SU-DHL-6 (cell line): ENCODE results near the gene USP31.

Experiments
- H2AFZ ChIP-seq: fragments of 200-600 bp; sonication (generic); 2 replicates; pipeline ENCODE4 v1.6.1; 2014; ENCODE audit warnings: low read depth, mild to moderate bottlenecking, moderate library complexity, mixed read lengths, antibody characterized with exemption, low read length; ENCODE audit not compliant: severe bottlenecking
- H3F3A ChIP-seq: fragments of 200-600 bp; shearing (Covaris generic); 2 replicates; pipeline ENCODE4 v1.6.0; 2016; ENCODE audit warnings: antibody characterized with exemption, mild to moderate bottlenecking; ENCODE audit not compliant: insufficient read depth
- H3K27ac ChIP-seq: fragments of 200-600 bp; sonication (generic); 2 replicates; pipeline ENCODE4 v1.5.1; 2016; ENCODE audit warnings: low read depth, mild to moderate bottlenecking, low read length, moderate library complexity, mixed read lengths
- H3K27me3 ChIP-seq: fragments of 200-600 bp; sonication (generic), shearing (Covaris generic); 2 replicates; pipeline ENCODE4 v1.6.0; 2014; ENCODE audit warnings: mild to moderate bottlenecking, low read length
- H3K36me3 ChIP-seq: fragments of 200-600 bp; sonication (generic); 2 replicates; pipeline ENCODE4 v1.6.1; 2014; ENCODE audit warnings: mild to moderate bottlenecking, low read length, mixed read lengths
- H3K4me2 ChIP-seq: fragments of 300-600, 200-600 bp; shearing (Covaris generic), sonication (generic); 2 replicates; pipeline ENCODE4 v1.6.0; 2014; ENCODE audit warnings: low read length, low read depth, mild to moderate bottlenecking; ENCODE audit not compliant: poor library complexity, severe bottlenecking
- H3K4me3 ChIP-seq: fragments of 200-600 bp; sonication (generic); 2 replicates; pipeline ENCODE4 v1.5.1; 2014; ENCODE audit warnings: antibody characterized with exemption, low read length, mild to moderate bottlenecking, mixed read lengths; ENCODE audit not compliant: insufficient read depth, poor library complexity, severe bottlenecking
- H3K79me2 ChIP-seq: fragments of 200-600 bp; sonication (generic); 2 replicates; pipeline ENCODE4 v1.6.1; 2014; ENCODE audit warnings: mild to moderate bottlenecking, low read length, moderate library complexity; ENCODE audit not compliant: insufficient read depth
- H3K9ac ChIP-seq: fragments of 200-600 bp; sonication (generic); 2 replicates; pipeline ENCODE4 v1.7.0; 2014; ENCODE audit warnings: mild to moderate bottlenecking, low read length
- H3K9me2 ChIP-seq: fragments of 200-600 bp; sonication (generic); replicated peaks from 2 replicates; pipeline ENCODE4 v1.6.1; 2014; ENCODE audit warnings: low read length; ENCODE audit not compliant: insufficient read depth
- H3K9me3 ChIP-seq: fragments of 200-600 bp; sonication (generic); 2 replicates; pipeline ENCODE4 v1.6.1; 2014; ENCODE audit warnings: low read length, mixed read lengths; ENCODE audit not compliant: insufficient read depth
- H4K20me1 ChIP-seq: fragments of 200-600 bp; sonication (generic); 2 replicates; pipeline ENCODE4 v1.6.1; 2014; ENCODE audit warnings: low read depth, mild to moderate bottlenecking, antibody characterized with exemption, low read length, moderate library complexity, mixed read lengths
- CTCF ChIP-seq: fragments of 200-600 bp; sonication (generic); IDR thresholded peaks from one replicate; pipeline ENCODE4 v1.5.1; 2017; ENCODE audit warnings: antibody characterized with exemption, mild to moderate bottlenecking, low read length, moderate library complexity; ENCODE audit not compliant: insufficient read depth, poor library complexity, severe bottlenecking
- EZH2phosphoT487 ChIP-seq: fragments of 200-600 bp; sonication (generic), shearing (Covaris generic); conservative IDR thresholded peaks from 2 replicates; pipeline ENCODE4 v1.6.1; 2018; ENCODE audit warnings: mild to moderate bottlenecking, antibody characterized with exemption, low read length, moderate library complexity, mixed read lengths

Gene USP31

GRCh38 chr16:23048164-23048563, 101.1 kb downstream of the USP31 start:
- TF ChIP-seq EZH2phosphoT487, result no peak

GRCh38 chr16:23045025-23045424, 104.2 kb downstream of the USP31 start:
- Histone ChIP-seq H3F3A (no peaks in the 10 kb centered on the region), H3K27me3 (no peaks in the 10 kb centered on the region)

More at GRCh38 chr16:23048164-23048563, 101.1 kb downstream of the USP31 start:
- H3K4me3 ChIP-seq, result no peak overlapping the region
- no peak overlapping the region for H2AFZ ChIP-seq
- no peak overlapping the region for H3K27ac ChIP-seq
- H3K9ac ChIP-seq, result no peak overlapping the region
- H4K20me1 ChIP-seq, result no peaks in the 10 kb centered on the region
- no peaks in the 10 kb centered on the region for H3F3A ChIP-seq
- no peak overlapping the region for H3K4me2 ChIP-seq
- no peaks in the 10 kb centered on the region for H3K9me3 ChIP-seq
- H3K79me2 ChIP-seq, result no peaks in the 10 kb centered on the region
- no peaks in the 10 kb centered on the region for H3K27me3 ChIP-seq
- H3K9me2 ChIP-seq, result no peaks in the 10 kb centered on the region
- no peaks in the 10 kb centered on the region for H3K36me3 ChIP-seq

GRCh38 chr16:23040246-23040645, 109.0 kb downstream of the USP31 start:
- no peaks in the 10 kb centered on the region for H3K36me3 ChIP-seq
- H3F3A ChIP-seq, result no peaks in the 10 kb centered on the region
- H3K4me3 ChIP-seq, result no peak overlapping the region
- no peaks in the 10 kb centered on the region for H3K9me3 ChIP-seq
- no peaks in the 10 kb centered on the region for H3K9me2 ChIP-seq
- H3K27me3 ChIP-seq, result no peaks in the 10 kb centered on the region
- TF ChIP-seq CTCF (no peak), EZH2phosphoT487 (no peak)
- H3K79me2 ChIP-seq, result no peaks in the 10 kb centered on the region
- H2AFZ ChIP-seq, result no peak overlapping the region
- H3K9ac ChIP-seq, result no peak overlapping the region
- no peak overlapping the region for H3K4me2 ChIP-seq
- H3K27ac ChIP-seq, result no peak overlapping the region
- no peaks in the 10 kb centered on the region for H4K20me1 ChIP-seq

More at GRCh38 chr16:23045025-23045424, 104.2 kb downstream of the USP31 start:
- Histone ChIP-seq H3K9me3 (no peaks in the 10 kb centered on the region), H3K9ac (no peak overlapping the region), H3K36me3 (no peaks in the 10 kb centered on the region), H3K4me2 (no peak overlapping the region), H3K9me2 (no peaks in the 10 kb centered on the region), H3K79me2 (no peaks in the 10 kb centered on the region), H2AFZ (no peak overlapping the region), H4K20me1 (no peaks in the 10 kb centered on the region), H3K27ac (no peak overlapping the region), H3K4me3 (no peak overlapping the region)
- TF ChIP-seq EZH2phosphoT487 (no peak), CTCF (no peak)

- Histone ChIP-seq H3F3A (no peaks in the 10 kb centered on the region), H3K4me3 (no peak overlapping the region), H4K20me1 (no peaks in the 10 kb centered on the region), H3K79me2 (no peaks in the 10 kb centered on the region), H3K9ac (no peak overlapping the region), H2AFZ (no peak overlapping the region), H3K4me2 (no peak overlapping the region), H3K36me3 (no peaks in the 10 kb centered on the region), H3K9me3 (no peaks in the 10 kb centered on the region), H3K27ac (no peak overlapping the region), H3K27me3 (no peaks in the 10 kb centered on the region), H3K9me2 (no peaks in the 10 kb centered on the region)
- no peak for TF ChIP-seq CTCF
- TF ChIP-seq EZH2phosphoT487, result no peak
Measured at GRCh38 chr16:23039118-23039517, 110.1 kb downstream of the USP31 start.
